H9 (cell line): ENCODE data around the gene CCNJL. TPM values are rescaled to one million over a fixed set of nuclear protein-coding genes. Genes with fewer than 3 reads are reported as not detected.

ENCODE experiments used
- DNase-seq: peaks from one replicate; pipeline ENCODE4 v3.0.0-alpha.2; 2017
- H2AFZ ChIP-seq: one replicate; pipeline ENCODE4 v1.6.1; 2013; ENCODE audit warnings: mild to moderate bottlenecking, low read length, control low read depth, moderate library complexity
- H2AK5ac ChIP-seq: 2 replicates; pipeline ENCODE4 v1.6.1; 2013; ENCODE audit warnings: low read length, control low read depth, mixed read lengths; ENCODE audit not compliant: insufficient read length
- H2BK120ac ChIP-seq: one replicate; pipeline ENCODE4 v1.6.1; 2013; ENCODE audit warnings: low read depth, mild to moderate bottlenecking, low read length, control low read depth, inconsistent platforms; ENCODE audit not compliant: poor library complexity, severe bottlenecking
- H2BK12ac ChIP-seq: 2 replicates; pipeline ENCODE4 v1.6.1; 2013; ENCODE audit warnings: low read length, control low read depth, mixed read lengths, low read depth; ENCODE audit not compliant: insufficient read length
- H2BK15ac ChIP-seq: 2 replicates; pipeline ENCODE4 v1.6.1; 2013; ENCODE audit warnings: low read depth, low read length, control low read depth
- H2BK20ac ChIP-seq: one replicate; pipeline ENCODE4 v1.6.1; 2013; ENCODE audit warnings: low read depth, mild to moderate bottlenecking, low read length, control low read depth, inconsistent platforms; ENCODE audit not compliant: poor library complexity, severe bottlenecking
- H2BK5ac ChIP-seq: 2 replicates; pipeline ENCODE4 v1.6.1; 2013; ENCODE audit warnings: low read length, control low read depth, mixed read lengths; ENCODE audit not compliant: insufficient read length
- H3K14ac ChIP-seq: 2 replicates; pipeline ENCODE4 v1.6.1; 2013; ENCODE audit warnings: low read length, control low read depth; ENCODE audit not compliant: insufficient read depth
- H3K18ac ChIP-seq: 2 replicates; pipeline ENCODE4 v1.6.1; 2013; ENCODE audit warnings: low read depth, mild to moderate bottlenecking, mixed read lengths, low read length, control low read depth; ENCODE audit not compliant: insufficient read length
- H3K23ac ChIP-seq: 2 replicates; pipeline ENCODE4 v1.6.1; 2013; ENCODE audit warnings: low read length, control low read depth, mixed read lengths, low read depth; ENCODE audit not compliant: insufficient read length
- H3K23me2 ChIP-seq: 2 replicates; pipeline ENCODE4 v1.6.1; 2013; ENCODE audit warnings: low read depth, mild to moderate bottlenecking, mixed read lengths, low read length, control low read depth; ENCODE audit not compliant: insufficient read length, poor library complexity, severe bottlenecking
- H3K27ac ChIP-seq: 2 replicates; pipeline ENCODE4 v1.5.1; 2013; ENCODE audit warnings: low read length, control low read depth, mixed read lengths, low read depth; ENCODE audit not compliant: insufficient read length
- H3K27me3 ChIP-seq: 2 replicates; pipeline ENCODE4 v1.6.1; 2013; ENCODE audit warnings: low read length, control low read depth, inconsistent platforms; ENCODE audit not compliant: insufficient read depth
- H3K4ac ChIP-seq: 2 replicates; pipeline ENCODE4 v1.6.1; 2013; ENCODE audit warnings: low read depth, mild to moderate bottlenecking, control low read depth, inconsistent platforms, low read length, moderate library complexity
- H3K4me1 ChIP-seq: 2 replicates; pipeline ENCODE4 v1.6.1; 2013; ENCODE audit warnings: low read length, control low read depth, inconsistent platforms; ENCODE audit not compliant: insufficient read depth
- H3K4me2 ChIP-seq: 2 replicates; pipeline ENCODE4 v1.6.1; 2013; ENCODE audit warnings: low read length, control low read depth, mixed read lengths; ENCODE audit not compliant: insufficient read length, insufficient read depth
- H3K56ac ChIP-seq: 2 replicates; pipeline ENCODE4 v1.6.1; 2013; ENCODE audit warnings: low read depth, mild to moderate bottlenecking, mixed read lengths, low read length, control low read depth; ENCODE audit not compliant: insufficient read length
- H3K79me1 ChIP-seq: 2 replicates; pipeline ENCODE4 v1.6.1; 2013; ENCODE audit warnings: low read depth, mild to moderate bottlenecking, moderate library complexity, low read length, control low read depth, inconsistent platforms; ENCODE audit not compliant: insufficient read depth, poor library complexity, severe bottlenecking
- H3K79me2 ChIP-seq: 2 replicates; pipeline ENCODE4 v1.6.1; 2013; ENCODE audit warnings: low read length, control low read depth, inconsistent platforms; ENCODE audit not compliant: insufficient read depth
- H3K9ac ChIP-seq: 2 replicates; pipeline ENCODE4 v1.6.1; 2013; ENCODE audit warnings: low read length, control low read depth, mixed read lengths; ENCODE audit not compliant: insufficient read length; ENCODE audit errors: extremely low read depth
- H3K9me3 ChIP-seq: one replicate; pipeline ENCODE4 v1.6.1; 2013; ENCODE audit warnings: low read depth, low read length, inconsistent platforms; ENCODE audit not compliant: control insufficient read depth
- H3T11ph ChIP-seq: one replicate; pipeline ENCODE4 v1.6.1; 2013; ENCODE audit warnings: mild to moderate bottlenecking, low read length, control low read depth, inconsistent platforms
- H4K20me1 ChIP-seq: one replicate; pipeline ENCODE4 v1.6.1; 2013; ENCODE audit not compliant: control insufficient read depth, insufficient read length, insufficient read depth
- H4K5ac ChIP-seq: 2 replicates; pipeline ENCODE4 v1.6.1; 2013; ENCODE audit warnings: low read depth, mild to moderate bottlenecking, mixed read lengths, low read length, control low read depth; ENCODE audit not compliant: insufficient read length
- H4K8ac ChIP-seq: replicated peaks from 2 replicates; pipeline ENCODE4 v1.6.1; 2013; ENCODE audit warnings: low read length, control low read depth, mixed read lengths, low read depth; ENCODE audit not compliant: insufficient read length
- H4K91ac ChIP-seq: 2 replicates; pipeline ENCODE4 v1.6.1; 2013; ENCODE audit warnings: low read depth, mild to moderate bottlenecking, moderate library complexity, mixed read lengths, low read length, control low read depth; ENCODE audit not compliant: insufficient read length
- H3K27ac Mint-ChIP-seq, 3 experiments: 2 replicates in 2 of 3; 3 replicates in 1 of 3; pipeline ENCODE4 v1.8.0; 2020 to 2021; ENCODE audit warnings: mixed read lengths in 3 of 3, mild to moderate bottlenecking in 1 of 3, moderate library complexity in 1 of 3
- H3K27me3 Mint-ChIP-seq: 2 replicates; pipeline ENCODE4 v1.8.0; 2021; ENCODE audit warnings: low read depth, mild to moderate bottlenecking, moderate library complexity, mixed read lengths
- H3K36me3 Mint-ChIP-seq, 3 experiments: 2 replicates in 2 of 3; 3 replicates in 1 of 3; pipeline ENCODE4 v1.8.0; 2020 to 2021; ENCODE audit warnings: low read depth in 3 of 3, mixed read lengths in 3 of 3; ENCODE audit not compliant: insufficient read depth in 1 of 3
- H3K4me1 Mint-ChIP-seq, 2 experiments: 2 replicates each; pipeline ENCODE4 v1.8.0; 2020; ENCODE audit warnings: mixed read lengths in 2 of 2
- H3K4me3 Mint-ChIP-seq, 2 experiments: 2 replicates in 1 of 2; 3 replicates in 1 of 2; pipeline ENCODE4 v1.8.0; 2020 to 2021; ENCODE audit warnings: mild to moderate bottlenecking in 2 of 2, mixed read lengths in 2 of 2, moderate library complexity in 1 of 2
- H3K9me3 Mint-ChIP-seq, 2 experiments: 2 replicates in 1 of 2; 3 replicates in 1 of 2; pipeline ENCODE4 v1.8.0; 2020; ENCODE audit warnings: mild to moderate bottlenecking in 2 of 2, mixed read lengths in 2 of 2, moderate library complexity in 1 of 2
- WGBS: extraction: QIAGEN DNeasy Blood & Tissue Kit; methylation state at CpG from one replicate; pipeline ENCODE4 v1.1.7; 2013; ENCODE audit warnings: missing lambda C conversion rate, low lambda C conversion rate, mixed read lengths; ENCODE audit not compliant: insufficient read length; ENCODE audit errors: extremely low coverage; 5-methylcytosine and 5-hydroxymethylcytosine counted together
- total RNA-seq: library from RNA; stranded (reverse); gene quantifications from 2 replicates; pipeline ENCODE4 v1.2.1, GENCODE V29; 2021
- TF ChIP-seq, protein P1 (sequence below): fragments of 200-600 bp; sonication (generic); conservative IDR thresholded peaks from 3 replicates; pipeline ENCODE4 v1.8.0; 2021; ENCODE audit warnings: antibody characterized with exemption, mild to moderate bottlenecking

The CCNJL gene
- total RNA-seq, 1 experiment from 2014 or later, result 26.9 TPM

DNA sequence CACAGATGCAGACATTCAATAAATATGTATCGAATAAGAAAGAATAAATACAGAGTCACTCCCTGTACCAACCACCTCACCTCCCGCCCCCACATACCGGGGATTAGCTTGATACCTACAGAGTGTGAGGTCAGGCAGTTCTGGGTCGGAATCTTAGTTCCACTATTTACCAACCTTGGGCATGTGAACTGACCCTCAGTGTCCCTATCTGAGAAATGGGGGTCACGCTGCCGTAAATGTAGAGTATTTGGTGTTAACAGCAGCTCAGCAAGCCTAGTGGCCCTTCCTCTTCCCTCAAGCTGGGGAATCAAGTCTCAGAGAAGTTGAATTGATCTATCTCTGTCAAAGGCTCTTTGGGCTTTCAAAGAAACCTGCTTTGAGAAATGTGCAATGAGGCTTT is 25.4 kb downstream of the CCNJL start:
- Histone ChIP-seq H3K27ac (peak overlapping the region; percentile 33), H3K23me2 (no peaks in the 10 kb centered on the region), H2AK5ac (no peak overlapping the region), H2BK12ac (no peak overlapping the region), H3K79me2 (peaks cover 3% of the 10 kb centered on the region; the same call in 1 of the 2 replicates), H4K5ac (no peak overlapping the region), H2AFZ (no peak overlapping the region), H2BK20ac (no peak overlapping the region), H2BK120ac (no peak overlapping the region), H3K27me3 (no peaks in the 10 kb centered on the region), H4K8ac (no peak overlapping the region), H3K79me1 (no peaks in the 10 kb centered on the region), H4K91ac (no peak overlapping the region), H2BK15ac (no peak overlapping the region), H3T11ph (no peak overlapping the region), H2BK5ac (no peak overlapping the region), H3K18ac (no peak overlapping the region), H3K4me1 (no peaks in the 10 kb centered on the region; the same call in 1 of the 2 replicates), H3K4ac (no peak overlapping the region), H3K56ac (no peak overlapping the region), H3K23ac (no peak overlapping the region), H4K20me1 (no peaks in the 10 kb centered on the region), H3K4me2 (peak overlapping the region; percentile 5), H3K9me3 (no peaks in the 10 kb centered on the region), H3K14ac (no peak overlapping the region), H3K9ac (no peak overlapping the region)
- no peak for DNase-seq
- Mint-ChIP-seq H3K36me3 (peaks cover 11 to 16% (median 13%) of the 10 kb centered on the region in 3 experiments; a peak in 5 of 7 replicates), H3K4me3 (peak overlapping the region; percentile 31 to 75; a peak in 2 of 5 replicates), H3K27ac (peak overlapping the region; percentile 86 to 99 (median 96); a peak in 6 of 7 replicates), H3K9me3 (no peaks in the 10 kb centered on the region), H3K27me3 (no peaks in the 10 kb centered on the region), H3K4me1 (peaks cover 48 to 56% of the 10 kb centered on the region in 2 experiments)
- WGBS, result no CpG with 5 or more reads among the region's 6 CpGs
- TF ChIP-seq, protein P1, sequence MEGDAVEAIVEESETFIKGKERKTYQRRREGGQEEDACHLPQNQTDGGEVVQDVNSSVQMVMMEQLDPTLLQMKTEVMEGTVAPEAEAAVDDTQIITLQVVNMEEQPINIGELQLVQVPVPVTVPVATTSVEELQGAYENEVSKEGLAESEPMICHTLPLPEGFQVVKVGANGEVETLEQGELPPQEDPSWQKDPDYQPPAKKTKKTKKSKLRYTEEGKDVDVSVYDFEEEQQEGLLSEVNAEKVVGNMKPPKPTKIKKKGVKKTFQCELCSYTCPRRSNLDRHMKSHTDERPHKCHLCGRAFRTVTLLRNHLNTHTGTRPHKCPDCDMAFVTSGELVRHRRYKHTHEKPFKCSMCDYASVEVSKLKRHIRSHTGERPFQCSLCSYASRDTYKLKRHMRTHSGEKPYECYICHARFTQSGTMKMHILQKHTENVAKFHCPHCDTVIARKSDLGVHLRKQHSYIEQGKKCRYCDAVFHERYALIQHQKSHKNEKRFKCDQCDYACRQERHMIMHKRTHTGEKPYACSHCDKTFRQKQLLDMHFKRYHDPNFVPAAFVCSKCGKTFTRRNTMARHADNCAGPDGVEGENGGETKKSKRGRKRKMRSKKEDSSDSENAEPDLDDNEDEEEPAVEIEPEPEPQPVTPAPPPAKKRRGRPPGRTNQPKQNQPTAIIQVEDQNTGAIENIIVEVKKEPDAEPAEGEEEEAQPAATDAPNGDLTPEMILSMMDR, result no peak
